GM12874 (cell line): ENCODE data around the gene UNC5C.

Experiments
- TF ChIP-seq, protein P1 (sequence below): IDR thresholded peaks from 2 replicates; pipeline ENCODE4 v1.5.1; 2011; ENCODE audit warnings: low read depth, mild to moderate bottlenecking, control low read depth, low read length, moderate library complexity; ENCODE audit not compliant: insufficient read depth

The UNC5C gene

DNA sequence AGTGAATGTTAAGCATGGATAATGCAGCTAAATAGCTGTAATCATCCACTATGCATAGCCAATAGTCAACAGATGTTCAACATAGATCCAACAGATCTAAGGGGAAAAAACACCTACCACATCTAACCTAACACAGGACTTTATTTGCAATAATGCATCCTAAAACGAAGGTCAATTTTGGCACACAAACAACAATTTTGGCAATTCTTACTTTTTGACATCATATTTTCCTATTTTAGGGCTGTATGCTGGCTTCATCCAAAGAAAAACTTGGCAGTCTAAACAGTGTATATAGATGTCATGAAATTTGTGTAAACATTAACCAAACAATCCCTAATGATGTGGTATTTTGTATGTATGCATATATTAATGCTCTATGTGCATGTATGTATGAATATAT lies 33.2 kb downstream of the UNC5C start:
- TF ChIP-seq, protein P1, sequence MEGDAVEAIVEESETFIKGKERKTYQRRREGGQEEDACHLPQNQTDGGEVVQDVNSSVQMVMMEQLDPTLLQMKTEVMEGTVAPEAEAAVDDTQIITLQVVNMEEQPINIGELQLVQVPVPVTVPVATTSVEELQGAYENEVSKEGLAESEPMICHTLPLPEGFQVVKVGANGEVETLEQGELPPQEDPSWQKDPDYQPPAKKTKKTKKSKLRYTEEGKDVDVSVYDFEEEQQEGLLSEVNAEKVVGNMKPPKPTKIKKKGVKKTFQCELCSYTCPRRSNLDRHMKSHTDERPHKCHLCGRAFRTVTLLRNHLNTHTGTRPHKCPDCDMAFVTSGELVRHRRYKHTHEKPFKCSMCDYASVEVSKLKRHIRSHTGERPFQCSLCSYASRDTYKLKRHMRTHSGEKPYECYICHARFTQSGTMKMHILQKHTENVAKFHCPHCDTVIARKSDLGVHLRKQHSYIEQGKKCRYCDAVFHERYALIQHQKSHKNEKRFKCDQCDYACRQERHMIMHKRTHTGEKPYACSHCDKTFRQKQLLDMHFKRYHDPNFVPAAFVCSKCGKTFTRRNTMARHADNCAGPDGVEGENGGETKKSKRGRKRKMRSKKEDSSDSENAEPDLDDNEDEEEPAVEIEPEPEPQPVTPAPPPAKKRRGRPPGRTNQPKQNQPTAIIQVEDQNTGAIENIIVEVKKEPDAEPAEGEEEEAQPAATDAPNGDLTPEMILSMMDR = no peak

DNA sequence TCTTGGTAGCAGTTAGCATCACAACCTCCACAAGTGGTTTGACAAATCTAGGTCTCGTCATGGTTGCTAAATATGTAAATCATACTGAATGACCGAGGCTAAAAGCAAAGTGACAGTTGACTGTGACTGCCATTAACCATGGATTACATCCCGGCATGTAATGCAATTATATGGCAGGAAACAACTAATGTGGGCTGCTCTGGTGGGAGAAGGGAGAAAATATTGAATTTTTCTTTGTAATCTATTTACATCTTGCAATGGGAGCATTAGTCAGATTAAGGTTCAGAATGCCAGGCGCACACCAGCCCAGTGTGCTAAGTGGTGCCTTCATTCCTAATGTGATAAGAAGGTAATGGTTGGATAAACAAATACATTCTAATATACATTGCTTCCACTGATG lies 35.8 kb downstream of the UNC5C start:
- TF ChIP-seq, protein P1 = no peak

DNA sequence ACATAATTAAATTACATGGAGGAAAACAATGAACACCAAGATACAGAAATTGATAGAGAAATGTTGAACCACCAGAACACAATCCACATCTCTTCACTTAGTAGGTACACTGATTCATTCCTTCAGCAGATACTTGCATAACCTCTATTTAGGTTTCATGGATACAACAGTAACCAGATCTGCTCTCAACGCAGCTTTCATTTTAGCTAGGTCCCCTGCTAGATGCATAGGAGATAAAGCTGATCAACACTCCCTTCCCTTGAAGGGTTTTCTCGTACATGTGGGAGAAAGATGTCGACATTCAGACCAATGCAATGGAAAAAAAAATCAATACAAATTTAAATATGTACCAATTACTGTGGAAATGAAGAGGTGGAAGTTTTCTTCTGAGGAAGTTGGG lies 37.3 kb downstream of the UNC5C start:
- TF ChIP-seq, protein P1 = no peak

DNA sequence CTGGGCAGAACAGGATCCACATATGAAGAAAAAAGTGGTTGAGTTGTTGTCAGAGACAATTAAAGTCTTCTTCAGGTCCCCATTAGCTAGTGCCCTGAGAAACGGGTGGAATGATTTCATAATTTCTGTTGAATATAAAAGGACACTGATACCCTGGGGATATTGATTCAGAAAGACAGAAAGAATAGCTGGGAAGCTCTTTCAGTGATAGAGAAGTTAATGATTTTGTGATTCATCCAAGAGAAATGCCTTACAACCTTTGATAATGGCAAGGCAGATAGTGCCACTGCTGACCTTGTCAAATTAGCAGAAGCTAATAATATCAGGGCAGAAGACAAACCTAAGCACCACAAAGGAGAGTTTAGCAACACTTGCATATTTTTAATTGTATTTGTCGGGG lies 37.9 kb downstream of the UNC5C start:
- TF ChIP-seq, protein P1 = no peak

DNA sequence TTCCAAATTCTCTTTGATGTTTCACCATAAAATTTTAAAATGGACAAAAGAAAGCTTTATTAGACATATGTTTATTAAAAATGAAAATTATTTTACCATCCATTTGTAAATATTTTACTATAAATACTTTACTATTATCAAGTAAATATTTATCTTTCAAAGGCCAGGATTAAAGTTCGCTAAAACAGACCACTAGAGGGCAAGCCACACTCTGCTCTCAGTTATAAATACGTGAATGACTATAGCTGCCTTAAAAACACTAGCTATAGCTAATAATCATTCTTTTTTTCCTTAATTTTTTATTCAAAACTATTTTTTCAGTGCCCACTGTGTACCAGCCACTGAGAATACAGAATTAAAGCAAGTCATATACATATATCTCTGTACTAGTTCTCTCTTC lies 38.6 kb downstream of the UNC5C start:
- TF ChIP-seq, protein P1 = peak; percentile 50

DNA sequence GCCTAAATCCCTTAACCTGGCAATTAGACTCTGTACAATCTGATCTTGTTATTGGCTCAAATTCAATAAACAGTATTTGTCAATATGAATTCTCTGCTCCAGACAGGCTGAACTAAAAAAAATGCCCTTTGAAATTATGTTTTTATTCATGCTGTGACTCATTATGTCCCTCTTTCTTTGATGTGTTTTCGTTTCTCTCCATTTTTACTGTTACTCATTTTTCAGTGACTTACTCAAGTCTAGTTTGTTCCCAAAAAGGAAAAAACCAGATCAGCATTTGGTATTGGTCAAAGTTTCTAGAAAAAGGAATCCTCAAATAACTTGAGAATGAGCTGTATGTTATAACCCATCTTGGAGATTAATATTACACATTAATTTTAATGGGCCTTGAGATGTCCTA lies 40.4 kb downstream of the UNC5C start:
- TF ChIP-seq, protein P1 = no peak

DNA sequence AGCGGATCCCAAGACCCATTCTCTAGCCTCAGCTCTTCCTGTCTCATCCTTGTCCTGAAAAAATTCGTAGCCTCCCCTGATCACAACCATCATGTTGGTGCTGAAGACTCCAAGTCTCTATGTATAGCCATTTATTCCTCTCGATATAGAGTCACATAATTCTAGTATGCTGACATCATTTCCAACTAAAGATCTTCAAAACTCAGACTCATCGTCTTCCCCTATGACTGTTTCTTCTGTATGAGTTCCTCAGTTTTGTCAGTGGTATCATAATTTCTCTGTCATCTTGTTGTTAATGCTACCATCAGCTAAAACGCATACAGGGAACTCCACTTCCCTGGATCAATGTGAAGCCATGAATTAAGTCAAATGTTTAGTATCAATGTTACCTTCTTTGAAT lies 41.2 kb downstream of the UNC5C start:
- TF ChIP-seq, protein P1 = no peak

DNA sequence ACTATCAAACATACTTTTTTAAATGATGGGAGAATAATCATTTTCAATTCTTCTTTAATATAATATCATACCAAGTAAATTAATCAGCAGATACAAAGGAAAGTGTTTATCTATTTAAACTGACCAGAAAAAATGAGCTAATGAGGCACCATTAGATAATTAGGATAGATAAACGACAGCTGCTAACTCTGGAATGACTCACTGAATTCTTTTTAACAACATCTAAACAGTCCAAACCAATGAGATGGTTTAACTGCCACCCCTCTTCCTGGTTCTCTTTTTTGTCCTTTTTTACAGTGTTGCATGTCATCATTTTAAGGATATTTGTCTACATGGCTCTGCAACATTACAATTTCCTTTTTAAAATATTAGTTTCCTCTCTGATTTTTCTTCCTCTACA lies 41.6 kb downstream of the UNC5C start:
- TF ChIP-seq, protein P1 = no peak
